GM19395 (cell line): ENCODE measurements around the gene FOXP1.

Experiments
- ATAC-seq: cut with Tn5 transposase; IDR thresholded peaks from one replicate; pipeline ENCODE4 v1.9.1; 2021; ENCODE audit warnings: mild to moderate bottlenecking, moderate library complexity; ENCODE audit not compliant: unreplicated experiment

FOXP1 gene

GRCh38 chr3:71583566-71584393 is at the start of gene FOXP1:
FOXP1 (minus strand) TSS chr3:71583728; CDS start chr3:71198381, 385,347 bp downstream.
- ATAC-seq: peak; percentile 43

DNA sequence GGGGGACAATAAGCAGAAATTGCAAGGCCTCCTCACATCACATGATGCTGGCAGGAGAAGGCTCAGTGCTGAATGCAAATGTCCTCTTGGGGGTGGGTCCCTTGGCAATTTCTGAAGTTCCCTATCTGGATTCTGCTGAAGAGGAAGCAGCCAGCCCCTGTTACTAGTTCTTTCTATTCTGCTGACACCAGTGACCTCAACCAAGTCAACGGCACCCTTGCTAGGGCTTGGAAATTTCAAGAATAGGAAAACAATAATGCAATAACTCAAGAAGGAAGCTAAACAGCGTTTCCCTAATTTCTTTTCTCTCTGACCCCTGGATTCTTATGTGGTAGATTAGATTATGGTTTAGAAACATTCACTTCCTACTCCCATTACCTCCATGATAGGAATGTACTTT is 46.2 kb upstream of the FOXP1 start:
- no peak for ATAC-seq

DNA sequence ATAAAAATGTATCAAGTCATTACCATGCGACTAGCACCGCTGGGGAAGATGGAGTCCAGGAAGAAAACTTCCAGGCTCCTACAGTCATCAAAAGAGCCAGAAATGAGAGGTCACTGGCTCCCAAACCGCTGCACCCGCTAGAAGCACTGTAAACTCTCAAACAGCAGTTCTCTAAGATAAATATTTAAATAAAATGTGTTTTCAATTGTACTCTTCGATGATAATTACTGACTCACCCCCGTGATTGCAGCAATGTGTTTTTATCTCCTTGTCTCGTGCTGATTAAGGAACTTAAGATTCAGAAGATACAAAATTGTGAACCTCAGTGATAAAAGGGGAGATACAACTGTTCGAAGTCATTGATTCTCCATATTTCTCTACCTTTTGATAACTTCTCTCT is 45.8 kb upstream of the FOXP1 start:
- ATAC-seq: no peak

GRCh38 chr3:71628522-71628921 is 45.0 kb upstream of the FOXP1 start:
- ATAC-seq: no peak

GRCh38 chr3:71625676-71626075 is 42.1 kb upstream of the FOXP1 start:
- no peak for ATAC-seq

DNA sequence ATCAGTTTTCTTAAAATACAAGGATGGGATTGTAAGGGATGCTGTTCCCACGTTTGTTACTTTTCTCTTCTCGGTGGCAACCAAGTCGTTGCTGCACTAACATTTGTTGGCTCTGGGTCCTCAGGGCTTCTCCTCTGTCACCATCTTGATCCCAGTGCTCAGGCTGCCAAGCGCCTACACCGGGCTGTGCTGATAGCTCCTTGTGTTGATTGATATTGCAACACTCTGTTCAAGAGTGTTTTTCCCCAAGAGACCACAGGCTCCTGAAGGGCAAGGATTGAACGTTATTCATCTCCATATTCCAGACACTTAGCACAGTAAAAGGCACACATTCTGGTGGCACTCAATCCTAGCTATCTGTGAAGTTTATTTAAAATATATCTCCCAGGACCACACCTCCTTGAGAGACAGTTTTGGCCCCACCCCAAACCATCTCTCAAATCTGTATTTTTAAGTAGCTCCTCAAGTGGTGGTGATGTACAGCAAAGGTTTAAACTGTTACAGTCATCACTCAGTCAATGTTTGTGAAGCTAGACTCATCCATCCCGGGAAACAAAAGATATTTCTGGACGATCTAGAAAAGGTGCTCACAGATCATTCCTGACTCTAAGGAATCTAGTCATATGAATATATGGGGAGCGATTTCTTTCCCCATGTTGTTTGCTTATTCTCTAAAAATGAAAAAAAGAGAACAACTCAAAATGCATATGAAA is 38.5 kb upstream of the FOXP1 start:
- no peak for ATAC-seq

DNA sequence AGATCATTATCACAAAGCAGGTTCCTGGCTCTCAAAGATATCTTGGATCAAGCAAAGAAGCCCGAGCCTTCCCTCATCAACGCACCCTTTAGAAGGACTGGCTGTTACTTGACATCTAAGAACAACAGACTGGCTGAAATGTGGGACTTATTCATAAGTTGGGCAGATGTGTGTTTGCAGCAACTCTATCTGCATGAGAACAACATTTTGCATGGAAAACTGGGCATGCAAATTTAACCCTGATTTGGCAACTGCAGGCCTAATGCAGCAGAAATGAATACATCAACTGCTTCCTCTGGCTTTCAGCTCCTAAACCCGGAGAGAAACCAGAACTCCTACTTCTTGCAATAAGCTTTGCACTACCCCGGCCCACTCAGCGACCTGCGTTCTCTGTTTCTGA is 35.0 kb upstream of the FOXP1 start:
- no peak for ATAC-seq

DNA sequence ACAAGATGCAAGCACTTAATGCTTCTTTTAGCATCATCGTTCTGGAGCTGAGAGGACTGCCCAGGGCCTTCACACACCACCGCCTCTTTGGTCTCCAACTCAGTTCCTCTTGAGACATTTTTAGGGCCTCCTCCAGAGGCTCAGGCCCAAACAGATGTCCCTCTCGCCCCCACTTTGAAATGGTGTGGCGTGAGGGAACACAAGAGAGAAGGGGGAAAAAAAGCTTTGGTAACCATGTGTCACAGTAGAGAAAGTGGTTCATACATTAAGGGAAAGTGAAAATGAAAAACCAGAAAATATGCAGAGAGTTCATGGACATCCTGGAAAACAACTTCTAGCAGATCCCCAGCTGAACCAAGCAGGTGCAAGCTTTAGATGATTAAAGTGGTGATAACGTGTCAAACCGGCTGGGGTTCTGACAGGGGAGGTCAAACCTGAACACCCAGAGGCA is 33.1 kb upstream of the FOXP1 start:
- no peak for ATAC-seq

- no peak for ATAC-seq
These were observed 31.3 kb upstream of the FOXP1 start for GRCh38 chr3:71614869-71615268.

GRCh38 chr3:71614426-71614825 is 30.9 kb upstream of the FOXP1 start:
- ATAC-seq: no peak

GRCh38 chr3:71611099-71611498 is 27.6 kb upstream of the FOXP1 start:
- ATAC-seq: no peak

- no peak for ATAC-seq
These were observed 23.8 kb upstream of the FOXP1 start for GRCh38 chr3:71607364-71607763.

DNA sequence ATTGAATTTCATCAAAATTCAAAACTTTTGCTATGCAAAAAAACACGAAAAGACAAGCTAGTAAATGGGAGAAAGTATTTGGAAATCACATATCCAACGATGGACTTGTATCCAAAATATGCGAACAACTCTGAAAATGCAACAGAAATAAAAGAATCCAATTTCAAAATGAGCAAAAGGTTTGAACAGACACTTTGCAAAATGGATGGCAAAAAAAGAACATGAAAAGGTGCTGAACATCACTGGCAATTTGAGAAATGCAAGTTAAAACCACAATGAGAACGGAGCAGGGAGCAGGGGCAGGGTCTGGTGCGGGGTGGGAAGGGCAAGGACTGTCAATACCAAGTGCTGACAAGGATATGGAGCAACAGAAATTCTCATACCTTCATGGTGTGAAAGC is 23.1 kb upstream of the FOXP1 start:
- no peak for ATAC-seq

DNA sequence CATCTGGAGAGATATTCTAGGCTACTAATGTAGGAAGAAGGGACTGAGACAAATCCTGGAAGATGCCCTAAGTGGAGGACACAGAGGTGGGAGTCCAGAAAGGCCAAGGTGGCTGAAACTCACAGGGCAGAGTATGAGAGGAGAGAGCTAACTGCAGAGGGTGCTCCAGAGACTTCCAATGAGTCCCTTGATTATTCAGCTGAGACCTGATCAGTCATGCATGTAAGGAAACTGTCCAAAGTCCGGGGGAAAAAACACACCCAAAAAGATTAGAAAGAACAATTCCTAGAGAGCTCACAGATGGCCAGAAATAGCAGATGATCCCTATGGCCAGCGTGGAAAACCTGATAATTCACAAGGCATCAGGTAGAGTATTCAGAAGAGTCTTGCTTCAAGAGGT is 18.7 kb upstream of the FOXP1 start:
- no peak for ATAC-seq

DNA sequence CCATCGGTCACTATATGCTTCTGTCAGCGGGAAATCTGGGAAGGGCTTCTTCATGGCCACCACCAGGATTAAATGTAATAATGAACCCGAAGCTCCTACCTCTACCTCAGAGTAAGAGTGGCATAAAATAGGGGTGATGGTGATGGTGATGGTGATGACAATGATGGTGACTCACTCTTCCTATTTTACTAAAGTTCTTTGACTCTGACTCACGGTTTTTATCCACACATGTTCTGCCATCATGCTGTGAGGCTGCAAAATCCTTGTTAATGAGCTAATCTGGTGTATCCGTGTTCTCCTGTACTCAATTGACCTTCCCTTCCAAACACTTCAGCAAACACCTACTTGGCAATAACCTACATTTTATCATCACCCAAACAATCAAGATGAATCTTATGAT is 18.3 kb upstream of the FOXP1 start:
- no peak for ATAC-seq

DNA sequence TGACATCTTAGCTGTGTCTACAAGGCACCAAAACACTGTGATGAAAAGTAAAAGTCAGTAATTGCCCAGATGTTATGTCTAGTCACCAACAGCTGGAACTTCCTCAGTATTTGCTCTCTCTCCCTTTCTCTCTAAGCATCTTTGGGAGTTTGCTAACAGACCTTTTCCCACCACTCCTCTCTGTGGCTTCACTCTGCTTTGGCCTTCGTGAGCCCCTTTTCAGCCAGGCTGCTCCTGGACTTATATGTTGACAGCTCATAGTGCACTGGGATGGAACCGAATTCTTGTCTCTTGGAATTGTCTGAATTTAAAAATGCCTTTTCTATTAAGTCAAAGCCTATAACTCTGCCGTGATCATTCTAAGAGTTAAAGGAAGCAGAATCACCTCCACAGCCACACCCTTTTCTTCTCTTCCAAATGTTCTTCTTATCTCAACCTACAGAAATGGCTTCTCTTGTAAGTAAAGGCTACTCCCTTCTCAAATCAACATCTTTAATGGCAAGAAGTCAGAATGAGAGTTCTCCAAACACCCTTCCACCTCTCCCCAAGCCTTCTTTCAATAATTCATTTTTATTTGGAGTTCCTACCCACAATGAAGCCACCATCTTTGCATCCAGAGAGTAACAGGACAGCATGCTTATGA is 17.2 kb upstream of the FOXP1 start:
- no peak for ATAC-seq

- no peak for ATAC-seq
These were observed 15.9 kb upstream of the FOXP1 start for GRCh38 chr3:71599416-71599815.

- ATAC-seq: no peak
These were observed 14.8 kb upstream of the FOXP1 start for GRCh38 chr3:71598292-71598691.

GRCh38 chr3:71597286-71597685 is 13.8 kb upstream of the FOXP1 start:
- no peak for ATAC-seq

GRCh38 chr3:71593106-71593505 is 9.6 kb upstream of the FOXP1 start:
- no peak for ATAC-seq

DNA sequence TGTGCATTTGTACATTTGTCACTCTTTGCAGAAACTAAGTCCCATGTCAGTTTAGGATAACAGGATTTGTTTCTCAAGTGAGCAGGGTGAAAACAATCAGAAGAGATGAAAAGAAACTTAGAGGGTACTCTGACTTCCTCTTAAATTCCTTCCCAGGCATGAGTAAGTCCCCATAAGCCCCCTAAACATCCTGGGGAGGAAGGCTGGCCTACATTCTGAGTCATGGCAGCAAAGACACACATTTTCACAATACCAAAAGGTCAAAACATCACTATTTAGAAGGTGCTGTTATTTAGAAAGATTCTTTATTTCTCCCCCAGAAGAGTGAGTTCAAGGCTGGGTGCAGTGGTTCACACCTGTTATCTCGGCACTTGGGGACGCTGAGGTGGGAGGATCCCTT is 7.6 kb upstream of the FOXP1 start:
- no peak for ATAC-seq

DNA sequence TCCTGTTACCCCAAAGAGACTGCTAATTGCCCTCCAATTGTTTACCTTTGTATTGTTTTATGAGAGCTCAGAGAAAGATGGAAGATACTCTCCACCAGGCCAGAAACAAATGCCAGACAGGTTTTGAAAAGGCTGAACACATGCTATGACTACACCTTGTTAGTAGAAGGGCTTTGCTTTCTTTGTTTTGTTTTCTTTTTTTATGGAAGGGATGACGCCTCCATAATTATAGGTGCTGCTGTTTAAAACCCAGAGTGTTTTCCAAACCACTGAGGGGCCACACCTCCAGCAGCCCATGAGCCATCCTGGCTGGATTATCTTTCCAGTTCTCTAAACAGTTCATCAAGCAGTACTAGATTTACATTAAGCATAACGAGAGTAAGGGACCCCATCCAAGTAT is 5.6 kb upstream of the FOXP1 start:
- no peak for ATAC-seq
